Adrenal gland (tissue), 12 donors: ENCODE results near the gene USP27X. TPM values are rescaled to one million over a fixed set of nuclear protein-coding genes. Genes with fewer than 3 reads are reported as not detected.

Source experiments
- DNase-seq, 7 donors: peaks; one replicate each; pipeline ENCODE4 v3.0.0-alpha.2; 2019 to 2020
- H3K27ac ChIP-seq, 5 donors: fragments of 200-600 bp; sonication (generic) in 4 of 5; 1 replicate in 3 of 5; 2 replicates in 2 of 5; pipeline versions ENCODE4 v1.5.1 to v1.8.0; 2016 to 2020; ENCODE audit warnings: mild to moderate bottlenecking in 1 of 5
- H3K27me3 ChIP-seq: fragments of 200-600 bp; 2 replicates; pipeline ENCODE4 v1.8.0; 2021
- H3K36me3 ChIP-seq, 2 donors: fragments of 200-600 bp; replicated peaks in 1 of 2; 1 replicate in 1 of 2; 2 replicates in 1 of 2; pipeline versions ENCODE4 v1.5.1 to v1.8.0; 2018 to 2022
- H3K4me1 ChIP-seq, 2 donors: fragments of 200-600 bp; replicated peaks in 1 of 2; 1 replicate in 1 of 2; 2 replicates in 1 of 2; pipeline versions ENCODE4 v1.5.1 to v1.8.0; 2018 to 2021
- H3K4me3 ChIP-seq, 4 donors: fragments of 200-600 bp; sonication (generic) in 3 of 4; one replicate each; pipeline ENCODE4 v1.5.1; 2016 to 2018
- H3K9me3 ChIP-seq, 3 donors: fragments of 200-600 bp; sonication (generic) in 1 of 3; replicated peaks in 1 of 3; 1 replicate in 2 of 3; 2 replicates in 1 of 3; pipeline versions ENCODE4 v1.5.1 to v1.8.0; 2016 to 2021
- CTCF ChIP-seq, 6 experiments: fragments of 450-650 bp in 4 of 6; fragments of 200-600 bp in 2 of 6; sonication (generic) in 1 of 6; IDR thresholded peaks; 1 replicate in 5 of 6; 2 replicates in 1 of 6; pipeline versions ENCODE4 v1.5.1 to v1.8.0; 2016 to 2021; ENCODE audit warnings: antibody characterized with exemption in 6 of 6, mild to moderate bottlenecking in 2 of 6, moderate library complexity in 1 of 6
- POLR2A ChIP-seq, 2 donors: fragments of 450-650 bp; IDR thresholded peaks; one replicate each; pipeline ENCODE4 v1.6.1; 2017; ENCODE audit warnings: antibody characterized with exemption in 2 of 2, mild to moderate bottlenecking in 2 of 2, moderate library complexity in 1 of 2
- WGBS, 4 donors: extraction: QIAGEN DNeasy Blood & Tissue Kit in 2 of 4; methylation state at CpG; one replicate each; pipeline versions ENCODE4 v1.1.5 to v1.1.7; 2013 to 2017; 5-methylcytosine and 5-hydroxymethylcytosine counted together
- intact Hi-C, 2 donors: fragments of 100-400 bp; cut with DNase I; formaldehyde crosslinking; loops; one replicate each; pipeline versions ENCODE4 v1.14.1 to v1.15.0; 2022 to 2023
- polyA plus RNA-seq, 3 donors: library from polyadenylated mRNA; stranded (reverse); fragments of 200-250 nt in 2 of 3; fragments of 350-450 nt in 1 of 3; fragmentation: Illumina TruSeq in 1 of 3; extraction: RNeasy Lipid Tissue Mini Kit (QIAGEN cat#74804) in 1 of 3; gene quantifications; one replicate each; pipeline ENCODE4 v1.2.3, GENCODE V29; 2013 to 2014
- total RNA-seq, 9 donors: library from RNA; depleted of rRNA in 4 of 9; stranded (reverse); fragments of >200 nt in 4 of 9; fragments of 120-200 nt in 1 of 9; fragmentation: NEBNext Ultra II Directional in 1 of 9; extraction: Animal tissue kit (Norgen Biotek cat#: 25700) in 1 of 9; gene quantifications; one replicate each; pipeline versions ENCODE4 v1.1.0 to v1.2.4, GENCODE V29; 2013 to 2023
- donor health status: healthy with polysubstance abuse.
- donor health status: Bipolar disorder and iron deficiency.
- donor health status: DM: yes; HTN: yes; CAD: no.
- donor health status: DM: no; HTN: no; CAD: no.
- donor health status: DM: no; HTN: no; CAD: no.
- donor health status: DM: yes; HTN: yes; CAD: no.

The USP27X gene
- total and polyA plus RNA-seq, 12 donors: 1.6 to 8.5 (median 3.5) TPM

DNA sequence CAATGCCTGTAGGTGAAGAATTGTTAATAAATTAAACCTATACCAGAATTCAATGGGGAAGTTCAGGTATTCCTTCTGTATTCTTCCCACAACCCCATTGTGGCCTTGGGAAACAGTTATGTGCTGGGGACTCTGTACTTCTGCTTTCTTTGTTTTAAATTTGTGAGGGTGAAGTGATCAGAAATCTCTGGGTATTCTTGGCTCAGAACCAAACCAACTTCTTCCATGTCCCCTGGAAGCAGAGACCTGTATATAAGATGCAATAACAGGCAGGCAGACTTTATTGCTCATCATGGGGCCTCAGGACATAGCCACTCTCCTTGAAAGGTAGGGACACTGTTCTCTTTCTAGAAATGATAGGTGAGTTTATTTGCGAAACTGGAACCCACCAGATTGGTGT lies 19.8 kb upstream of the USP27X start:
- TF ChIP-seq CTCF (IDR thresholded peaks at IDR 0.05): no peak
- TF ChIP-seq POLR2A (IDR thresholded peaks at IDR 0.05): no peak
- Histone ChIP-seq H3K9me3 (no peaks in the 10 kb centered on the region), H3K27ac (no peak overlapping the region), H3K4me1 (no peaks in the 10 kb centered on the region), H3K4me3 (no peak overlapping the region), H3K27me3 (peaks cover 2% of the 10 kb centered on the region), H3K36me3 (no peaks in the 10 kb centered on the region)
- 69 to 92% (median 81%) methylated on average over 1 of the region's 1 CpG for WGBS, 4 donors
- DNase-seq: no peak
- intact Hi-C loops: no loop called here

- no peak for TF ChIP-seq POLR2A (IDR thresholded peaks at IDR 0.05)
- no peak for TF ChIP-seq CTCF (IDR thresholded peaks at IDR 0.05)
- H3K9me3 ChIP-seq: no peaks in the 10 kb centered on the region
- H3K36me3 ChIP-seq: no peaks in the 10 kb centered on the region
- no peaks in the 10 kb centered on the region for H3K27me3 ChIP-seq
- no peaks in the 10 kb centered on the region for H3K4me1 ChIP-seq
- H3K4me3 ChIP-seq: no peak overlapping the region
- H3K27ac ChIP-seq: no peak overlapping the region
- intact Hi-C loops: no loop called here
- DNase-seq: no peak
- 41 to 57% (median 53%) methylated on average over 2 of the region's 2 CpGs for WGBS, 4 donors
These were observed 18.3 kb upstream of the USP27X start for GRCh38 chrX:49860867-49861535.

DNA sequence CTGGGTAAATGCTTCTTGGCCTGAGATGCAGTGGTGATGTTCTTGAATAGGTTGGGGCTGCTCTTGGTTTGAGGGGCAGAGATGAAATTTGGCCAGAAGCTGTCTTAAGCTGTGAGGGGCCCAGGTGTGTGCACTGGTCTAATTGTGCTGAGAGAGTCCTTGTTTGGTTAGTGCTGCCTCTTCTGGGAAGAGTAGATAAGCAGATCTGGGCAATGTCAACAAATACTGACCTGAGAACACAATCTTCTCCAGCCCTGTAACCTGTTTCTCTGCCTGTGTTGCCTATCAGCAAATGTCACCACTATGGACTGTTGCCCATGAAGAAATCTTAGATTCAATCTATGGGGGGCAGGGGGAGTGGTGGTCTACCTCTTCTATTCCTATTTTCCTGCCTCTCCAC lies 17.2 kb upstream of the USP27X start:
- no peak for TF ChIP-seq CTCF (IDR thresholded peaks at IDR 0.05)
- TF ChIP-seq POLR2A (IDR thresholded peaks at IDR 0.05): no peak
- Histone ChIP-seq H3K27ac (no peak overlapping the region), H3K36me3 (no peaks in the 10 kb centered on the region), H3K4me3 (no peak overlapping the region), H3K27me3 (no peaks in the 10 kb centered on the region), H3K4me1 (no peaks in the 10 kb centered on the region), H3K9me3 (no peaks in the 10 kb centered on the region)
- no peak for DNase-seq
- intact Hi-C loops: no loop called here

GRCh38 chrX:49868739-49869138 lies 10.5 kb upstream of the USP27X start:
- no peaks in the 10 kb centered on the region for H3K36me3 ChIP-seq
- no peaks in the 10 kb centered on the region for H3K4me1 ChIP-seq
- peaks cover 17% of the 10 kb centered on the region for H3K27me3 ChIP-seq
- no peak overlapping the region for H3K4me3 ChIP-seq
- H3K27ac ChIP-seq: no peak overlapping the region
- TF ChIP-seq CTCF (IDR thresholded peaks at IDR 0.05) (no peak), POLR2A (IDR thresholded peaks at IDR 0.05) (no peak)
- no peaks in the 10 kb centered on the region for H3K9me3 ChIP-seq
- WGBS, 4 donors: 35 to 57% (median 52%) methylated on average over 1 of the region's 1 CpG
- DNase-seq: no peak
- intact Hi-C loops: no loop called here
